HG02943 (cell line): ENCODE results near the gene SH3GLB2.

Experiments used
- ATAC-seq: cut with Tn5 transposase; IDR thresholded peaks from one replicate; pipeline ENCODE4 v1.9.1; 2021; ENCODE audit warnings: mild to moderate bottlenecking, low read depth, moderate library complexity; ENCODE audit not compliant: unreplicated experiment

The SH3GLB2 gene

GRCh38 chr9:129023036-129023907, 4.9 kb downstream of the SH3GLB2 start:
- no peak for ATAC-seq

DNA sequence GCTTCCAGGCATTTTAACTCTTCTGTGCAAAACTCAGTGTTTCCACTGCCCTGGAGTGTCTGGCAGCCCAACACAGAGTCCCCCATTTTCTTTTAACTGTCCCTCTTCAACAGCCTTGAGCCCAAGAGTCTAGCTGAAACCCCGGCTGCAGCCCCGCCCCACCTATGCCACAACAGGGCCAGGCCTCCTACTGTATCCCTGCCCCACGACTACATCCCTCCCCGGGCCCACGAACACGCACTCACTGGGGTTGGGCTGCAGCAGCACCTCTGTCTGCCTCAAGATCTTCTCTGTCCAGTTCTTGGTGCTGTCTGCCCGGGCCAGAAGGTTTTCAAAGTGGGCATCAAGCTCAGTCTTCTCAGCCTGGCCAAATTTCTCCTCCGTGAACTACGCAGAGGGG, 6.1 kb downstream of the SH3GLB2 start:
- ATAC-seq: no peak

GRCh38 chr9:129021091-129021490, 7.0 kb downstream of the SH3GLB2 start:
- ATAC-seq: peak; percentile 78

DNA sequence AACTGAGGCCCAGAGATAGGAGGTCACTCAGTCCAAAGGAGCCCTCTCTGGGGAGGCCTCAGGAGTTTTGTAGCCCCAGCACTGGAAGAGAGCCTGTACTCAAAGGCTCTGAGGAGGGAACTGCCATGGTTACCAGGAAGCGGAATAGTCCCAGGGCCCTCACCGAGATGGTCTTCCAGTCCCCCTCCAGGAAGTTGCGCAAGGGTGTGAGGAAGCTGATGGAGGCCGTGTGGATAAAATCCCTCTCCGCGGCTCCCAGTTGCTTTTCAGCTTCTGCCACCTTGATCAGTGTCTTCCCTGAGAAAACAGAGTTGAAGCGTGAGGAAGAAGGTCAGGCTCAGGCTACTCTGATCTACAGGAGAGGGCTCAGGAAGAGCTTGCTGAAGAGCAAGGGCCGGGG, 13.5 kb downstream of the SH3GLB2 start:
- ATAC-seq: no peak

DNA sequence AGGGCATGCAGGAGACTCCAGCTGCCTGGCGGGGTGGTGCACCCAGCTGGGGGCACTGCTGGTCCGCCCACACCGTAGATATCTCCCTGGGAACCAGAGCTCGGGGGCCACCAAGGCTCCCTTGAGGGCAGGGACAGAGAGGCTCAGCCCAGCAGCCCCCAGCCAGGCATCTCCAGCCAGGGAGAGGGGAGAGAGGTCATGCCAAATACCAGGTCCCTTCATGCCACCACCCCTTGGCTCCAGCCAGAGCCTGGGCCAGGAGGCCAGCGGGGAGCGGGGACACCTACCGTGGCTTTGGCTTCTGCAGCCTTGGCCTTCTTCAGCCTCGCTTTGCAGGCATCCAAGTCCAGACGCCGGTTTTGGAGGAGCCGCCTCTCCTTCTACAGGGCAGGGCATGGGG, 14.0 kb downstream of the SH3GLB2 start:
- no peak for ATAC-seq

DNA sequence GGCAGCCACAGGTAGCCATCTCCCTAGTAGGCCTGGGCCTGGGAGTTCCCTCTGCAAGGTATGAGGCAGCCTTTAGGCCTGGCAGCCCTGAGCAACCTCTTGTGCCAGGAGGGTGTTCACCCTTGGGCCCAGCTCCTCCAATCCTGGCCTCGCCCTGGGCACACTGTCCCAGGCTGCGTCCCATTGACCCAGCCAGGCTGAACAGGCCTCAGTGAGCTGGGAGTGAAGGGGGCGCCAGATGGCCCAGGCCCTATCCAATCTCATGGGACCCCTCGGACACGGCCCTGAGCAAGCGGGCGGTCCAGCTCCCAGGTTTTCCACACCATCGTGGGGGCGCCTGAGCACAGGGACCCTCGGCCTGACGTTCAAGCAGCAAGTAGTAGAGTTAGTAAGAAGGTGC, 14.5 kb downstream of the SH3GLB2 start:
- ATAC-seq: no peak

DNA sequence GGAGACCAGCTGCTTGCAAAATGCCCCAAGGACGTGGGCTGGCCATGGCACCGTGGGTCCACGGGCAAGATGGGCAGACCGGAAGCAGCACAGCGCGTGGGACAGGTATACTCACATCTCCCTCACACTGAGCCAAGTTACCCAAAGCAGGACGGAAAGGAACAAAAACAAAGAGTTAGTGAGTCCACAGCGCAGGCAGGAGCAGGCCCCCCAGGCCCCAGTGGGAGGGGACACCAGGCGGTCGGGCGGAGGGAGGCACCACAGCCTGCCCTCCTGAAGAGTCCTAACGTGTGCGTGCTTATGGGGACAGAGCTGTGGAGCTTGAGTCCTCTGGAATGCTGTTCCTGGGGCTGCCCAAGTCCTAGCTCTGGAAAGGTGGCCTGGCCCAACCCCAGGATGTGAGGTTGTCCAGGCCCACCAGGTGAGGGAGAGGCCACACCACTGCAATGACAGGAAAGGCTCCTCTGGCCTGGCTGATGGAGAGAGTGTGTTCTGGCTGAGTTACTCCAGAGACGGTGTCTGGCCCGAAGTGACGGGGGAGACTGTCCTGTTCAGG, 15.2 kb downstream of the SH3GLB2 start:
- no peak for ATAC-seq

- ATAC-seq: no peak
Measured at GRCh38 chr9:129012343-129012742, 15.8 kb downstream of the SH3GLB2 start.

DNA sequence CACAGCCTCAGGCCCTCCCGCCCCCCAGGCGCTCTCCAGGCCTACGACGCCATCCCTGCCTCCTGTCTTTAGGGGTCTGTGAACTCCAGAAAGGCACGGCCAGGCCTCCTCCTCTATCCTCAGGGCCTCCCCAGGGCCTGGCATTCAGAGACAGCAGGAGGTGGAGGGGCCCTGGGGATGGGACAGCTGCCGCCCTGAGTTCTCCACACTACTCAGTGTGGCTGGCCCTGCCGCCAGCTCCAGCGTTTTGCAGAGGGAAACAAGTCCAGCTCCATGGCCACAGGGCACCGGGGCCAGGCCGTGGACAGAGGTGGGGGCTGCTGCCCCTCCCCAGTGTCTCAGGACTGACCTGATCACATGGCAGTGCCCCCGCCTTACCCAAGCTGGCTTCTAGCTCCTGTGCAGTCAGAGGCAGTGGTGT, 16.4 kb downstream of the SH3GLB2 start:
- no peak for ATAC-seq

- no peak for ATAC-seq
Measured at GRCh38 chr9:129011170-129011569, 17.0 kb downstream of the SH3GLB2 start.

DNA sequence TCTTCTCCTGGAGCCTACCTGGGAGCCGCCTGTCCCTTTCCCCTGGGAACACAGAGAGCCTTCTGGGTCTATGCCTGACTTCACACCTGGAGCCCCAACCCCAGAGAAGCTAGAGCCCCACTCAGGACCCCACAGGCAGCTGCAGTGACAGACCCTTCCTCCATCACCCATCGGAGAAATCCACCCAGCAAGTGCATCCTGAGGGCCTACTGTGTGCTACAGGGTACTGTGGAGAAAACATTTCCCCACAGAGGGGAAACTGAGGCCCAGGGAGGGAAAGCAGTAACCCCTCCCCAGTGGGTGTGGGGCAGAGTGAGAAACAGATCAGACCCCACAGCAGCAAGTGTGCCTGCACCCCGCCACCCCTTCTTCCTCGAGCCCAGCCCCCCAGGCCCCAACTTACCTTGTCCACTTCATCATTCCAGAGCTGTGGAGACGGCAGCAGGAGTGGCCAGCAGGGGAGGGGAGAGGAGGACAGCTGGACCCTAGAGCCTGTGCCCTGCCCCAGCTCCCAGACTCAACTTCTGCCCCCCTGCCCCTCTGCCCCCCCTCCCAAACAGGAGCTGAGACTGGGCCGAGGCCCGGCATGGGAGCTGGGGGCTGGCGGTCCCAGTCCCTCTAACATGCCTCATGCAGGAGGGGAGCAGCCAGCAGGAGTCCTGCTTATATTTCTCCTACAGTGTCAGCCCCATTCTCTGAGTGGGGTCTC, 17.7 kb downstream of the SH3GLB2 start:
- ATAC-seq: no peak

DNA sequence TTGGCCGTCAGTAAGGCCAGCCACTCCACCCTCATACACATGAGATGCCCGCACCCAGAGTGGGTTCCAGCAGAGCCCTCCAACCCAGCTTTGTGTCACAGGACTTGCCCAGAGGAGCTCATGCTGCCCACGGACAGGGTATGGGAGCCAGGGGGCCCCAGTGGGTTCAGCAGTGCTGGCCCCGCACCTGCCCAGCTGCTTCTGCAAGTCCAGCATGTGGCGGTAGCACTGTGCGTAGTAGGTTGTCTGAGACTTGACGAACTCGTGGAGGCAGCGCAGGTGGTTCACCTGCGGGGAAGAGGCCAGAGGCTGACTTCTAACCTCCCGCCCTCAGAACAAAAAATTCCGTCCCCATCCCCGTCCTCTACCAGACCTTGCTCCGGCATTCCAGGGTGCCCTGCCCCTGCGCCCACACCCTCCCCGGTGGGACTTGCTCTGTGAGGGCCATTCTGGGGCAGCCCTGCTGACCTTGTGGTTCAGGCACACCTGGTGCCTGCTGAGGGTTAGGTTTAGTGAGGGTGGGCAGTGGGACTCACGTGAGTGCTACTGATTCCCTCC, 18.5 kb downstream of the SH3GLB2 start:
- ATAC-seq: no peak

DNA sequence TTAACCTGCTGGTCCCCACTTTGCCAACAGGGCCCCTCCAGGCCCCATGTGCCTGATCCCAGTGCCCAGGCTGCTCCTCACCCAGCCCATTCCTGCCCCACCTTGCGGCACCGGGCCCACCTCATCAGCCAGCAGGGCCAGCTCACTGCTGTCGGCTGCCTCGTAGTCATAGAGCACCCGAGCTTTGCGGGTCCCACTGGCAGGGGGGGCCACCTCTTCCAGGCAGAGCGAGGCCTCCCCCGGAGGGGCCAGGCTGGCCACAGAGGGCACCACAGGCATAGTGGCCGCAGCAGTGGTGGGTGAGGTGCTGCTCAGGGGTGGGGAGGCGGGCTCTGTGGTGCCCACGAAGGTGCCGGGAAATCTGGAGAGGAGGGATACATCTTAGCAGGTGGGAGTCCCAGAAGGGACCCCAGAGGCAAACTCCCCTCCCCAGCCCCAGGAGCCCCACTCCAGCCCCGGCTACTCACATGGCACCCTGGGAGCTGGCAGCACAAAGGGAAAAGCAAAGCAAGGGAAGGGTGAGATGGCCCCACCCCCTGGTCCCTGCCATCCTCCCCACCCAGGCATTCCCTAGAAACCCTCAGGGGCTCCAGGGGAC, 19.0 kb downstream of the SH3GLB2 start:
- no peak for ATAC-seq

DNA sequence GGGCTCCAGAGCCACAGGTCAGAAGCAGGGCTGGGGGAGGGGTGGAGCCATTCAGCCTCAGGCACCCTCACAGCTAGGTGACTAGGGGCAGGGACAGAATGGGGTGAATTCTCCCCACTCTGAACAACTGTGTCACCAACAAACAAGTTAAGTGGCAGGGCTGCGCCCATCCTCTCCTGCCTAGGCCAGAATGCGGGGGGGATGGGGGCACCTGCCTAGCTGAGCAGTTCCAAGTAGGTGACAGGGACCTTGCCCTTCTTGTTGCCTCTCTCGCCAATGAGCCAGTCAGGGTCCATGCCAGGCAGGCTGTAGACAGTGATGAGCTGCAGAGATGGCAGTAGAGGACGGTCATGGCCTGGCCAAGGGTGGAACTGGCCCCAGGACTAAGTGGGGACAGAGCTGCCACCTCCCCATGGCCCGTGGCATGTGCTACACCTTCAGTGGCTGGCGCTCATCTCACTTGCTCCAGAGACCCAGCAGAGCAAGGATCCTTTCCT, 19.6 kb downstream of the SH3GLB2 start:
- no peak for ATAC-seq

DNA sequence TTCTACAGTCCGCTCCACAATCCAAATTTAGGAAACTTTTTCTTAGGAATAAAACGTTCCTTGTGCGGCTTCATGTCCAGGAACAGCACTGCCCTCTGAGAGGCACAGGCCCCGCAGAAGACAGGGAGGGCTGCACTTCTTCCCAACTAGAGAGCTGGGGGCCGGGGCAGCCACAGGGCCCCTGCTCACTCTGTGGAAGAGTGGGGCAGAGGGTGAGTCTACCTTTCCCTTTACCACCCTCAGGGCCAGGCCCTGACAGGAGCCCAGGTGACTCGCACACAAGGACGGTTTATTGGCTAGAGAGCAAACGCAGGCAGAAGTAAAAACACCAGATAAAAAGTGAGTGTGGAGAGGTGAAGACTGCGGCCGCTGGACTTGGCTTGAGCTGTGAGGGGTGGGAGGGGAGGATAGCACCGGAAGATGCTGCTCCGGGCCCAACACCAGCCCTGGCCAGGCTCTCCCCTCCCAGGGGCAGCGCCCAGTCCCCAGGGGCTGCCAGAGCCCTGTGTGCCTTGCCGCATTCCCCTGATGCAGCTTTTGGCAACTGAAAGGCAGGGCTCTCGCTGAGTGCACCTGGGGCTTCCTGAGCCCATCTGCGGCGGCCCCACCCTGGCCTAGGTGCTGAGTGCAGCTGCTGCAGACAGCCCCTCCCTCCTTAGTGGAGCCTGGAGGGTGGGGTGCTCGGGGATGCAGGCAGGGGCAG, 20.2 kb downstream of the SH3GLB2 start:
- no peak for ATAC-seq

DNA sequence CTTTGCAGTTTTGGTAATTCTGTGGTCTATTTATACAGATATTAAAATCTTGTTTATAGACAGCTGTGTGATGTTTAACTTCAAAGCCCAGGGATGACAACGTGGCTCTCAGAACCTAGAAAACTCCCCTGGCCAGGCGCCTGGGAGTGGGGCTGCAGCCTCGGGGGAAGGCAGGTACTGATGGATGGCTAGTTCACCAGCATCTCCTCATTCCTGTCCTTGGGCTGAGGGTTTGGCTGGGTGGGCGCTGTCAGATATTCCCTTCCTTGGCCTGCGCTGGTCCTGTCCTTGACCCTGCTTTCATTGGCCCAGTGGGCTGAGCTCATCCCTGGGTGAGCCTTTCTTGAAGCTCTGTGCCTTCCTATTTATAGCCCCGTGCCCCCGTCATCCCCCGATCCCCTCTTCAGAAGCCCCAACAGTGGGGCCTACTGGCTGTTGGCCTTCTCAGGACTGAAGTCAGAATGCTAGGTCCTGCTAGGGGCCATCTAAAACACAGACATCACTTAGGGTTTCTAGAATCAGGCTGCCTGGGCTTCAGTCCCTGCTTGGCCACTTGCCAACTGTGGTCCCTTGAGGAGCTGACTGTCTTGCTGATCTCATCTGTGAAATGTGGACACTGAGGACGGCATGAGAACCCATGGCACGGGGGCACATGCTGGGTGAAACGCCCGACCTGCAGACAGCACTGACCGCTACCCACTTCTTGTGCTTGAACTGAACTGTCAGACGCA, 20.9 kb downstream of the SH3GLB2 start:
- ATAC-seq: no peak

DNA sequence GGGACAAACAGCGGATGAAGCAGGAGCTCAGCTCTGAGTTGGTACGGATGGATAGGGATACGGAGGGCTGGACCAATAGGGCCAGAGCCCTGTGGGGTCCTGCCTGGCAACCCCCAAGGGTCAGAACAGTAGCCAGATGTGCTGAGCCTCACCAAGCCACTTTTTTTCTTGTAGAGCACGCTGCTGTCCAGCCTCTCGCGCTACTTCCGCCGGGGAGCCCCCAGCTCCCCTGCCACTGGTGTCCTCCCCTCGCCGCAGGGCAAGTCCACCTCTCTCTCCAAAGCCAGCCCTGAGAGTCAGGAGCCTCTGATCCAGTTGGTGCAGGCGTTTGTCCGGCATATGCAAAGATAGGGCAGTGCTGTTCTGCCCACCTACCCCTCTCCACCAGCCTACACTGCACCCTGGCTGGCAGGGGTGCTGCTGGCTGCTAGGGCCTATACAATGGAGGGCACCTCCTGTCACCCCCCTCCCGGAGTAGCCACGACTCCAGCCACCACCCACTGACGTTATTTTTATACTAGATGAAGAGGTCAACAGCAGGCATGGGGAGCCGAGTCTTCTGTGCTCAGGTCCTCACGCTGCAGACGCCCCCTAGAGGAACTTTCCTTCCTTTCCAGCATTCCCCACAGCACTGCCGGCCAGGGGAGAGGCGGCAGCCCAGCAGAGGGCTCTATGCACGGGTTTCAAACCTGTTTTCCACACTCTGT, 21.6 kb downstream of the SH3GLB2 start:
- no peak for ATAC-seq

- no peak for ATAC-seq
Measured at GRCh38 chr9:129005336-129005997, 22.7 kb downstream of the SH3GLB2 start.
